ENCODE results near the gene CT45A2.
"Not testable (repeated sequence)": the region's sequence is repeated elsewhere in the genome, so short reads cannot be mapped to it uniquely, and the experiment has no call there.

CT45A2 gene

DNA sequence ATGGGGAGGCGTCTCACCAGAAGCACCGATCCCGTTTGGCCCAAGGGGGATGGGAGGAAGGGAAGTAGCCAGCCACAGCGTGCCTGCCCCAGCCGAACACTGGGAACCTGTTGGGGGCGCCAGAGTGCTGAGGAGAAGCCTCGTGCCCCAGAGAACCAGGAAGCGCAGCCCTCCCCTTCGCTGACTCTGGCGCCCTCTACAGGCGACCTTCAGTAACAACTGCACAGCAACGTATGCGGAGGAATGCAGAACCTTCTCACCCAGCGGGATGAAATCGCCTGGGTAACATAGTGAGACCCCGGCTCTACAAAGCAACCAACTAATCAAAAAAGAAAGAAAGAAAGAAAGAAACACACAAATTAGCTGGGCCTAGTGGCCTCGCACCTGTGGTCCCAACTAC is at the start of gene CT45A2:
Gene CT45A2, minus strand, starts transcription at position 101 of the 400 bp plus-strand sequence. CDS start 3,747 bp downstream, outside the sequence.
- not testable (repeated sequence) for DNase-seq (ENCODE audit: insufficient read length, low spot score); FAIRE-seq

DNA sequence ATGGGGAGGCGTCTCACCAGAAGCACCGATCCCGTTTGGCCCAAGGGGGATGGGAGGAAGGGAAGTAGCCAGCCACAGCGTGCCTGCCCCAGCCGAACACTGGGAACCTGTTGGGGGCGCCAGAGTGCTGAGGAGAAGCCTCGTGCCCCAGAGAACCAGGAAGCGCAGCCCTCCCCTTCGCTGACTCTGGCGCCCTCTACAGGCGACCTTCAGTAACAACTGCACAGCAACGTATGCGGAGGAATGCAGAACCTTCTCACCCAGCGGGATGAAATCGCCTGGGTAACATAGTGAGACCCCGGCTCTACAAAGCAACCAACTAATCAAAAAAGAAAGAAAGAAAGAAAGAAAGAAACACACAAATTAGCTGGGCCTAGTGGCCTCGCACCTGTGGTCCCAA is 34.6 kb upstream of the CT45A2 start, which contains the start of gene CT45A8:
Gene CT45A8, minus strand, starts transcription at position 101 of the 400 bp plus-strand sequence. CDS start 3,755 bp downstream, outside the sequence.
- FAIRE-seq; DNase-seq (ENCODE audit: insufficient read length, low spot score): not testable (repeated sequence)

DNA sequence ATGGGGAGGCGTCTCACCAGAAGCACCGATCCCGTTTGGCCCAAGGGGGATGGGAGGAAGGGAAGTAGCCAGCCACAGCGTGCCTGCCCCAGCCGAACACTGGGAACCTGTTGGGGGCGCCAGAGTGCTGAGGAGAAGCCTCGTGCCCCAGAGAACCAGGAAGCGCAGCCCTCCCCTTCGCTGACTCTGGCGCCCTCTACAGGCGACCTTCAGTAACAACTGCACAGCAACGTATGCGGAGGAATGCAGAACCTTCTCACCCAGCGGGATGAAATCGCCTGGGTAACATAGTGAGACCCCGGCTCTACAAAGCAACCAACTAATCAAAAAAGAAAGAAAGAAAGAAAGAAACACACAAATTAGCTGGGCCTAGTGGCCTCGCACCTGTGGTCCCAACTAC is 17.4 kb upstream of the CT45A2 start, which contains the start of gene CT45A7:
Gene CT45A7, minus strand, starts transcription at position 101 of the 400 bp plus-strand sequence. CDS start 3,747 bp downstream, outside the sequence.
- not testable (repeated sequence) for FAIRE-seq; DNase-seq (ENCODE audit: insufficient read length, low spot score)

- FAIRE-seq; DNase-seq (ENCODE audit: insufficient read length, low spot score): not testable (repeated sequence)
Observed at GRCh38 chrX:135802687-135803086, 17.1 kb downstream of the CT45A2 start, which contains the start of gene CT45A6. Gene CT45A6, minus strand, starts transcription at chrX:135802787. Its CDS starts 3,794 bp downstream, at chrX:135798993.

DNA sequence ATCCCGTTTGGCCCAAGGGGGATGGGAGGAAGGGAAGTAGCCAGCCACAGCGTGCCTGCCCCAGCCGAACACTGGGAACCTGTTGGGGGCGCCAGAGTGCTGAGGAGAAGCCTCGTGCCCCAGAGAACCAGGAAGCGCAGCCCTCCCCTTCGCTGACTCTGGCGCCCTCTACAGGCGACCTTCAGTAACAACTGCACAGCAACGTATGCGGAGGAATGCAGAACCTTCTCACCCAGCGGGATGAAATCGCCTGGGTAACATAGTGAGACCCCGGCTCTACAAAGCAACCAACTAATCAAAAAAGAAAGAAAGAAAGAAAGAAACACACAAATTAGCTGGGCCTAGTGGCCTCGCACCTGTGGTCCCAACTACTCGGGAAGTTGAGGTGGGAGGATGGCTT is 34.4 kb downstream of the CT45A2 start, which contains the start of gene CT45A5:
Gene CT45A5, minus strand, starts transcription at position 101 of the 400 bp plus-strand sequence. CDS start 3,774 bp downstream, outside the sequence.
- not testable (repeated sequence) for DNase-seq (ENCODE audit: insufficient read length, low spot score); FAIRE-seq

DNA sequence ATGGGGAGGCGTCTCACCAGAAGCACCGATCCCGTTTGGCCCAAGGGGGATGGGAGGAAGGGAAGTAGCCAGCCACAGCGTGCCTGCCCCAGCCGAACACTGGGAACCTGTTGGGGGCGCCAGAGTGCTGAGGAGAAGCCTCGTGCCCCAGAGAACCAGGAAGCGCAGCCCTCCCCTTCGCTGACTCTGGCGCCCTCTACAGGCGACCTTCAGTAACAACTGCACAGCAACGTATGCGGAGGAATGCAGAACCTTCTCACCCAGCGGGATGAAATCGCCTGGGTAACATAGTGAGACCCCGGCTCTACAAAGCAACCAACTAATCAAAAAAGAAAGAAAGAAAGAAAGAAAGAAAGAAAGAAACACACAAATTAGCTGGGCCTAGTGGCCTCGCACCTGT is 51.7 kb downstream of the CT45A2 start, which contains the start of gene CT45A3:
Gene CT45A3, minus strand, starts transcription at position 101 of the 400 bp plus-strand sequence. CDS start 3,747 bp downstream, outside the sequence.
- not testable (repeated sequence) for FAIRE-seq; DNase-seq (ENCODE audit: insufficient read length, low spot score)

Measured in D721Med (cell line).